Activated CD4-positive, CD25-positive, alpha-beta regulatory T cell treated with anti-CD3 and anti-CD28 coated beads, Interleukin-2, amount 50 U/mL, for 24 hours (primary cell): ENCODE data around the gene SRCIN1.

Source experiments
- ATAC-seq, 2 donors: fragments of 150-1000 bp; cut with Tn5 transposase; one replicate each; pipeline ENCODE4 v1.10.0; 2021; ENCODE audit warnings: mild to moderate bottlenecking in 1 of 2, moderate library complexity in 1 of 2

Gene SRCIN1

DNA sequence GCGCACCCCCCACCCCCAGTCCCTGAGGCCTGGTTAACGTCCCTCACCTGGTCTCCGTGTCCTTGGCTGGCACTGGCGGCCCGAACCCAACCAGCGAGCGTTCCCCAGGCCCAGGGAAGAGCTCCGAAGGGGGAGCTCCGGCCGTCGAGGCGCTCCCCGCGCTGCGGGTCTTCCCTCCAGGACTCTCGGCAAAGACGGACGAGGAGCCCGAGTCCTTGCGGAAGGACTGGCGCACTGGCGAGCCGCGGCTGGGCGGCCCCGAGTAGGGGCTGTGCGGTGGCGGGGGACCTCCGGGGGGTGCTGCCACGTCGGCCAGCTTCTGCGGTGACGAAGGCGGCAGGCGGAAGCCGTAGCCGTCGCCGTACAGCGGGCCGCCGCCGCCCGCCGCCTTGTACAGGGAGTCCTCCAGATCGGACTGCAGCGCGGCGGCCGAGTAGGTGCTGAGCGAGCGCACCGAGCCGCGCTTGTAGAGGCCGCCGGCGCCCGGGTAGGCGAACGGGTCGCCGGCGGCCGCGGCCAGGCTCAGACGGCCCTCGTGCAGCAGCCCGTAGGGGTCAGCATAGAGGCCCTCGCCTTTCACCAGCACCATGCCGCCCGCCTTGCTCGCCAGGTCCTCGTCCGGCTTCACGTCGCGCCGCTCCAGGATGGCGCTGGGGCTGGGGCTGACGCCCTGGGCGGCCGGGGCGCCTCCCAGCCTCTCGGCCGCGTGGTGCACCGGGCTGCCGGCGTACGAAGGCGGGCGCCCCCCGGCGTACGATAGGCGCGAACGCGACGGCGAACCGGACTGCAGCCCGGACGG lies 44.1 kb downstream of the SRCIN1 start:
- ATAC-seq, result no peak

DNA sequence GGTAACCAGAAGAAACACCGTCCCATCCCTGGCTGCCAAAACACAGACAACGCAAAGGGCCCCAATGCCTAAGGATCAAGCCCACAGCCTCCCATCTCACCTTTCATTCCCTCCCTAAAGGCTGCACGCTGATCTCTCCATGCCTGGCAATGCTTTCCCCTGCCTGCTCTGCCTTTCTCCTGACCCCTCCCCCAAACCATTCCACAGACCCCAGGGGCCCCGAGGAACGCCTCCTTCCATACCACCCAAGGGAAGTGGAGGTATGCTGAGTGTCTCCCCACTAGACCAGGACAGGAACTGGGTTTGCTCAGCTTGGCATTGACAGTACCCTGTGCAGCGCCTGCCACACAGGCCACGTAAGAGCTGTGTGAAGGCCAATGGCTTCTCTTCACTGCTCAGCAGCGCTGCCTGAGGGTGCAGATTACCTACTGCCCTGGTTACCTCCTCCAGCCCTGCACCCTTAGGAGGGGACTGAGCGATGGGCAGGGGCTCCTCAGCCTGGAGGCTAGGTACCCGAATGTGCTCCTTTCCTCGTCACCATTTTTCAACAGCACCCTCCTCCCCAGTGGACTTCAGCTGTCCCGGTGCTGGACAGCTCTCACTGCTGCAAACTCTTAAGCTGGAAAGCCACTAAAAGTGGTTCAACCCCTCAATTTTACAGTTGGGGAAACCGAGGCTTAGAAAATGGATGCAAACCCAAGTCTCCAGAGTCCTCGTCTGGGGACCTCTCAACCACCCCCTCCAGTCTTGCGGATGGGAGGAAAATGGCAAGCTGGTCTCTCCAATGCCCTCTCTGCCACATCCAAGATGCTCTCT lies 45.0 kb downstream of the SRCIN1 start:
- ATAC-seq, result no peak

DNA sequence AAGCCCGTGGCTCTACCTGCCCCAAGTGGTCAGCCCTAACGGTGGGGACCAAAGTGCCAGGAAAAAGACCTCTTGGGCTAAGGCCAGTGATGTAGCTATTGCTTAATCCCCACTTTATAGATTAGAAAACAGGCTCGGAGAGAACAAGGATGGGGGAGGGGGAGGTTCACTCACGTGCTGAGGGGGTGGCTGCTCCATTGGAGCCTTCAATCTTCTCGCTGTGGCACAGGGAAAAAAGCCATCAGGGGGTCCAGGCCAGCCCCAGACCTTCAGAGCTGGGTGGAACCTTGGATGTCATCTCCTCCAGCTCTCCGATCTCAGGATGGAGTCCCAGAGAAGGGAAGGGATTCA lies 45.9 kb downstream of the SRCIN1 start:
- ATAC-seq, result no peak

DNA sequence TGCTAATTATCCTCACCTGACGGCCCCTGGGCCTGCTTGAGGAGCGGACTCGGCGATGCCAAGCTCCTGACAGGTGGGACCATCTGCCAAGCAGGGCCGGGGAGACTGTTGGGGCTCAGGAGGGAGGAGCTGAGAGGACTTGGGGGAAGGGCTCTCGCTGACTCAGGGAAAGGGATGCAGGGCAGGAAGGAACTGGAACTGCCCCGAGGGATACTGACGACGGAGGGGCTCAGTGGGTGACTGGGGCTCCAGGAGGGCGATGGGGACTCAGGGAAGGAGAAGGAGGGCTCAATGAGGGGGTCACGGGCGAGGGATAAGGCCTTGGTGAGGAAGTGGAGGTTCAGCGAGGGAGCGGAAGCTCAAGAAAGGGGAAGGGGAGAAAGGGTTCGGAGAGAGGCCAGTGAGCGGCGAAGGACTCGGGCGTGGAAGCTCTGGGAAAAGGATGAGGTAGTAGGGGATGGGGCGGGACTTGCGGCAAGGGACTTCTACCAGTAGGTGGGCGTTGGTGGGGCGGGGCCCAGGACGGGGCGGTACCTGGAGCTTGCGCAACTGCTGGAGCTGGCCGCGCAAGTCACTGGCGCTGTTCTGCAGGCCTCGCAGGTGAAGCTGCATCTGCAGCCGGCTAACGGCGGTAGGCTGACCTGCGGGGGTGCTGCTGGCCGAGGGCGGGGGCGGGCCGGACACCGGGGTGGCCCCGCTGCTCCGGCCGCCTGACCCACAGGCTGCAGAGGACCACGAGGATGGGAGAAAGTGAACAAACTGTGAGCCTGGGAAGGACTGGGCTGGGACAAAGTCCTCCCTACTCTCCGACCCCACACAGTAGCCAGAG lies 46.5 kb downstream of the SRCIN1 start:
- peak; percentile 76 for ATAC-seq

DNA sequence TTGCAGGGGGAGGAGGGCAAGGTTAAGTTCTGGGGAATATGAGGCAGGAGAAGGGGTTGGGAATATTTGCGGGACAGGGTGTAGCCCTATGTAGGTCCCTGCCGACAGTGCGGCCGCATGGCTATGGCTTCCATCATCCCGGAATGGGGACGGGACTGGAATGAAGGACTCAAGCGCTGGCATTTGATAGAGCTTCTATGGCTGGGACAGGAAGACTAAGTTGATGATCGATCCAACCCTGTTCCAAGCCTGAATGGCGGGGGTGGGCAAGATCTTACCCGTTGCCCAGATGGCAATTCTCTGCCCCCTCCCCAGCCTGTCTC lies 47.1 kb downstream of the SRCIN1 start:
- ATAC-seq, result peak; percentile 8 to 21

DNA sequence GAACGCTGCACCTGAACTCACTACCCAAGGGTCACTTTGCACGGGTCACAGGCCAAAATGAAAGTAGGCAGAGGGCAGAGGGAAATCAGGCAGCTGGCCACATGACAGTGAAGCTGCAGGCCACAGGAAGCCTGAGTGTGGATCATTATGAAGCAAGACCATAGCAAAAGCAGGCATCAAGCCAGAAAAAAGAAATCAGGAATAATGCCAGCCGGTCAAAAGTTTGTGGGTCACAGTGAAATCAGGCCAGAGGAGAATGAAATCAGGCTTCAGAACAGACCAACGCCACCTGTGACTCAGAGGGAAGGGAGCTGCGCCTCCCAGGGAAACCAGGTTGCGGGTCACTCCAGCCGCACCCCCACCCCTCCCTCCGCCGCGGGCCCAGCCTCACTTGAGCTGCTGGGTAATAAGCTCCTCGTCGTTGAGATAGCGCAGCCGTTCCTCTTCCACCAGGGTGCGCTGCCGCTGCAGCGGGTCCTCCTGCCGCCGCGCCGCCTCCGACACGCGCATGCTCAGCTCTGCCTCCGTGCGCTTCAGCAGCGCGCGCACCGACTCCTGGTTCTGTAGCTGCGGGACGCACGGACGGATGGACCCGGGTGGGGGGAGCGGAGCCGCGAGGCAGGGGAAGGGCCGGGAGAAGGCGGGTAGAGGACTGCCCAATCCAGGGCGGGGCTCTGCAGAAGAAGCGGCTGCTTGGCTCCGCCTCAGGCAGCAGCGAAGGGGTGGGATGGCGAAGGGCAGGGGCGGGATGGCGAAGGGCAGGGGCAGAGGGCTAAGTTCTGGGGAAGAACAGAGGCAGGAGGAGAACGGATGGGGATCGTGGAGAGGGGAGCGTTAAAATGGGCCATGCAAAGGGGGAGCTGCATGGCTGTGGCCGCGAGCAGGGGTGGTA lies 47.7 kb downstream of the SRCIN1 start:
- ATAC-seq, result peak; percentile 74 to 81

DNA sequence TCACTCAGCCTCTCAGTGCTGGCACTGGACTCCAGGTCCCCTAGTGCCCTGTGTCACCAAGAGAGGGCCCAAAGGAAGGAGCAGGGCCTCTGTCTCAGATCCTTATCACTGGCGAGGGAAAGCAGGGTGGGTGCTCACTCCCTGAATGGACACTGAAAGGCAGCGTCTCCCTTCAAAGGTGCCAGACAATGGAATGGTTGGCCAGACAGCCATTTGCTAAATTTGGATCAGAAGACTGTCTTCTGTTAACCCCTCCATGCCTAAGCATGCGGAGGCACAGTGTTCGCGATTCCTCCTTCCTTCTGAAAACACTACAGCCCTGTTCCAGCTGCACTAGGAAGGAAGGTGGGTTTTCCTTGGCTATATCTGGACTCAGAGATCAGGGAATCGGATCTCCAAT lies 48.4 kb downstream of the SRCIN1 start:
- ATAC-seq, result no peak

DNA sequence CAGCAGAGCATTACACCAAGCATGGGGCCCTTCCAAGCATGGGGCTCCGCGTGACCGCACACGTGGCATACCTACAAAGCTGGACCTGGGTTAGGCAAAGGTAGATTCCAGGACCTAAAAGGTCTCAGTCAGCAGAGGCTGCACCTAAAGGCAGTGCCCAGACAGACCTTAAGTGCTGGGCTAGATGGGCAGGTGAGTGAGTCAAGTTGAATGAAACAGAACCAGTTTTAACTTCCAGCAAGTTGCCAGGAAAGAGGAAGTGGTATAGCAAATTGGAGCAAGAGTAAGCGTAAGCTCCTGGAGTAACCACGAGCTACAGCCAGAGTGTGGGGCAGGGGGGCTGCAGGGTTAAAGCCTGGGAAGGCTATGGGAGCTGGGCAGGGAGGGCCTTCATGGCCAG lies 49.5 kb downstream of the SRCIN1 start:
- no peak for ATAC-seq

DNA sequence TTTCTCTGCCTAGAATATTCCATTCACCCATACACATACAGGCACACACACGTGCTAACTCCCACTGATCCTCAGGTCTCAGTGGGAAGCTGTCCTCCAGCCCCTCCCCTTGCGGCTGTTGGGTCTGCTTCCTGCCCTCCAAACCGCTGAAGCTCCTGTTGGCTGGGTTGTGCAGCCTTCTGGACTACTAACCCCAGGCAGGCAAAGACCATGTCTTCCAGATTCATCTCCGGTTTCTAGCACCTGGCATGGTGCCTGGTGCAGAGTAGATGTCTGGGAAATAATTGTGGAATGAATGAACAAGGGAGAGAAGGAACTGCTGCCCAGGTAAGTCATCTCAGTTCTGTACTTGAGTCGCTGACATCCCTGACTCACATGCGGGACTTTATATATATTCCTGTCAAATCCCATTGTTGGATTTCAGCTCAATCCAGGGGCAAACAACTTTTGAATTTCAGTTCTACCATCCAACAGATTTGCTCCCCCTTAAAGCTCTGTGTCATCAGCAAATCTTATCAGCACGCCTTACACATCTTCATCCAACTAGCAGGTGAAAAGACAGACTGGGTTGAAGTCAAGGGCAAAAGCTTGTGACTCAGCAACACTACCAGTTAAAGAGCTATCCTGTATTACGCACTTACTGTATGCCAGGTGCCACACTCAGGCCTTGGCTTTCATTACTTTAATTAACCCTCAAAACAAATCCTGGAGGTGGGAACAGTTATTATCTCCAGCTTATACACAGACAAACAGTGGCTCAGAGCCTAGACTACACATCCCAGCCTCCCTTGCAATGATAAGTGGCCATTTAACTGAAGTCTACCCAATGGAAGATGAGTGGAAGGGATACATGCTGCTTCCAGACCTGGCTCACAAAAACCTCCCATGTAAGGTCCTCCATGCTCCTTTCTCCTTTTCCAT lies 51.1 kb downstream of the SRCIN1 start:
- no peak for ATAC-seq

DNA sequence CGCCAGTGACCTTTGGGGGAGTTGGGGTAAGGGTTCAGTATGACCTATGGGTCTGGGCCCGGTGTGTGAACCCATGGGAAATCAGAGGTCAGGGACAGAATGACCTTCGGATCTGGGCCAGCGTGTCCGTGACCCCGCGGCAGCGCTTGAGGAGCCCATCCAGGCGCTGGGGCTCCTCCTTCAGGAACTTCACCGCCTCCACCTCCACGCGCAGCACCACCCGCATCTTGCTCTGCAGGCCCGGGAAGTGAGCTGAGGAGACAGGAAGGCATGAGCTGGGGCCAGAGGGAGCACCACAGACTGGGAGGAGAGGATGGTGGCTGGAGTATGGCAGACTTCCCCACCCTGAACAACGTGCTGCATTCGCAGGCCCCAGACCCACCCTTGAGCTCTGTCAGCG lies 53.4 kb downstream of the SRCIN1 start:
- no peak for ATAC-seq

DNA sequence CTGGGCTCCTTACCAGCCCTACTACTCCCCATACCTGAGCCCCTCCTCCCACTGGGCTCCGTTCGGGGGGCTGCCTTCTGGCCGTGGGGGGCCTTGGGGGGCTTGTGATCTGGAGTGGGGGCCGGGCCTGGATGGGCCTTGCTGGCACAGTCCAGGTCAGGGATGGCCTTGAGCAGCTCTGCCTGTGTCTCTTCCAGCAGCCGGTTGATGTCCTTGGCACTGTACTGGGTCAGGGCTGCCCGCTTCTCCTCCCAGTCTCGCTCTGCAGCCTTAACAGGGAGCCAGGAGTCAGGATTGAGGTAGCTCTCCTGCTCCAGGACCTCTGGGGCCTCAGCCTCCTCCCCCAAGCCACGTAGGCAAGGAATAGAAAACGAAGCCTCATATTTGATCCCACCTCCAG lies 54.6 kb downstream of the SRCIN1 start:
- no peak for ATAC-seq

DNA sequence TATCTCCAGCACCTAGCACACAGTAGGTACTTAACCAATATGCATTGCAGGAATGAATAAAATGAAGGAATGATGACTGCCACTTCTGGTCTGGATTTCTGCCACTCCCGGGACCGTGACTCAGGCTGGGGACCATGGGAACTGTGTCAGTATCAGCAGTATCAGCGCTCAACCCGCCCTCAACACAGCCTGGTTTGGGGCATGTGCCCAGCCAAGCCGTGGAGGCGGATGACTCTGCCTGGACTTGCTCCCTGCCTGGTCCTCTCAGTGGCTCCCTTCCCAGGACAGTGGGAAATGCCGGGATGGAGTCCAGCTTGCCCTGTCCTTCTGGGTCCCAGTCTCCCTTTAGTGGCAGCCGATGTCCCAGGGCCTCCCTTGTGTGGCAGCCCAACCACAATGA lies 55.1 kb downstream of the SRCIN1 start:
- no peak for ATAC-seq

DNA sequence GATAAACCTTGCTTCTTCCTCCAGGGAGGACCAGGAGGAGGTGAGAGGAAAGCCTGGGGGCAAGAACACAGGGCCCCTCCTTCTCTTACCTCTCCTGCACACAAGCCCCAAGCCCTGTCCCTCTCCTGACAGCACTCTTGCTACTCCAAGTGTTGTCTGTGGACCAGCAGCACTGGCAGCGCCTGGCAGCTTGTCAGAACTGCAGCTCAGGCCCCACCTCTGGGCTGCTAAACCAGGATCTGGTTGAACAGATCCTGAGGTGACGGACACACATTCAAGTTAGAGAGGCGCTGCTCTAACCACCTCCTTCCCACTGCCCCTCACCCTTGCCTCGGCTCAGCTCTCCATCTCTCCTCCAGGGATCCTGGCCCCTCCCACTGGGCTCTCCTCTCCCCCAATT lies 56.5 kb downstream of the SRCIN1 start:
- no peak for ATAC-seq

DNA sequence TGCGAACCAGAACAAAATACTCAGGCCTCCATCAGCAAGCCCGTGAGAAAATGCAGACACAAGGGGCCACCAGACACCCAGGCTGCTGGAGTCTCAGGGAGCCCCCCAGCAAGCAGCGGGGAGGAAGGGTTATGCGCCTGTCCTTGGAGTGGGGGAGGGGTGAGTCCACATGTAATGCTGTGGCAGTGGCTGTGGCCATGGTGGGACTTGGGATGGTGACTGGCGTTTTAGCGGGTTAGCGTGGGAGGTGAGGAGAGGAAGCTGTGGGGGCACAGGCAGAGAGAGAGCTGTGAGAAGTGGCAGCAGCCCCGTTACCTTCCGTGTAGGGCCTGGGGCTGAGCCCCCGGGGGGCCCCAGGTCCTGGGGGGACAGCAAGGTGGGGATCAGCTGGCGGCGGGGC lies 58.3 kb downstream of the SRCIN1 start:
- ATAC-seq, result no peak

DNA sequence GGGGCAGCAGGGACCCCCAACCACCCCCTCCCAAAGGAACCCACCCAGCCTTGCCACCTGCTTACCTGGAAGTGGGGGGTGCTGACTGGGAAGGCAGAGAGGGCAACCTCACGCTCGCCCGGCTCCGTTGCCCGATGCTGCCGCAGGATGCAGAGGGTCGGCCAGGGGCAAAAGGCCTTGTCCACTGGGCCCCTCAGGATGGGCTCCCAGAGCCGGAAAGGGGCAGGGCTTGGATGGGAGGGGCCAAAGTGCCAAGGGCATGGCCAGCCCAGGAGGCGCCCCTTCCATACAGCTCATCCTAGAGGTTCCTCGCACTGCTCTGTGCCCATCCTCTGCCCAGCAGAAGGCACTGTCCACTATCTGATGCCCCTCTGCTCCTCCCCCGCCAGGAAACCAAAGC lies 59.4 kb downstream of the SRCIN1 start:
- ATAC-seq, result no peak

DNA sequence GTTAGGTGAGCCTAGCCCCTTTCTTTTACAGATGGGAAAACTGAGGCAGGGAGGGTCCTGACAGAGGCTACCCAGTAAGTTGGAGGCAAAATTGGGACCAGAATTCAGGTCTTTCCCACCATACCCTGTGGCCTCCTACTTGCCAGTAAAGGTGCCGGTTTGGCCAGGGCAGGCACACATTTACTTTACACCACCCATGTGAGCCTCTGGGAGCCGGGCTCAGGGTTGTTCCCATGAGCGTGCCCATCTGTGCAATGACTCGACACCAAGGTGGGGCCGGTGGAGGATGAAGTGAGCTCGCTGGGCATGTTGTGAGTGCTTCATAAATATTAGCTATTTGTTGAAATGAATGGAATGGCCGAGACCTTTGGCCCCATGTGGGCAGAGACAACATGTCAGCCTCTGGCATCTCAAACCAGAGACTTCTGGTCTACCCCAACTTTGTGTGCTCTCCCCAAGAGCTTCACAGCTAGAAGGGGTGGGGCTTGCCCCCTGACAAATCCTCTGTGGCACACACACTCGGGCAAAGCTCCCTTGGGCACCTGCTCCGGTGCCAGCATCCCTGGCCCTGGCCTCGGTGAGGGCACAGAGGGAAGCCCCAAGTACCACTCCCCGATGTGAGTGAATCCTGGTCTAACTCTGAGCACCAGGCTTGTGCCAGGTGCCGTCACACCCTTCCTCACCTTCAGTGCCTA lies 60.1 kb downstream of the SRCIN1 start:
- ATAC-seq, result no peak

DNA sequence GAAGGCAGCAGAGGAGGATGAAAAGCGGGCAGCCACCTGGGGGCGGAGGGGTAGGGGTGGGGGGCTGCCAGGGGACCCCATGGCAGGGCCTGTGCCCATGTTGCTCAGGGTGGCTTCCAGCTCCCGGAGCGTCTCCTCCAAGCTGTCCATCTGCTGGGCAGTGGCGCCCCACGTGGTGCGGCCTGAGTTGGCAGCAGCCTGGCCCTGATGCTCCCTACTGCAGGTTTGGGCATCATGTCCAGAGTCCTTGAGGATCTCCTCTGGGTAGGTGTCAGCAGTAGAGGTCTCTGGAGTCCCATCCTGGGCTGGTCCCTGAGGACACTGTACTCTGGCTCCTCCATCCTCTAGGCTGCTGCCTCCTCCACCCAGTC lies 60.9 kb downstream of the SRCIN1 start:
- ATAC-seq, result no peak

DNA sequence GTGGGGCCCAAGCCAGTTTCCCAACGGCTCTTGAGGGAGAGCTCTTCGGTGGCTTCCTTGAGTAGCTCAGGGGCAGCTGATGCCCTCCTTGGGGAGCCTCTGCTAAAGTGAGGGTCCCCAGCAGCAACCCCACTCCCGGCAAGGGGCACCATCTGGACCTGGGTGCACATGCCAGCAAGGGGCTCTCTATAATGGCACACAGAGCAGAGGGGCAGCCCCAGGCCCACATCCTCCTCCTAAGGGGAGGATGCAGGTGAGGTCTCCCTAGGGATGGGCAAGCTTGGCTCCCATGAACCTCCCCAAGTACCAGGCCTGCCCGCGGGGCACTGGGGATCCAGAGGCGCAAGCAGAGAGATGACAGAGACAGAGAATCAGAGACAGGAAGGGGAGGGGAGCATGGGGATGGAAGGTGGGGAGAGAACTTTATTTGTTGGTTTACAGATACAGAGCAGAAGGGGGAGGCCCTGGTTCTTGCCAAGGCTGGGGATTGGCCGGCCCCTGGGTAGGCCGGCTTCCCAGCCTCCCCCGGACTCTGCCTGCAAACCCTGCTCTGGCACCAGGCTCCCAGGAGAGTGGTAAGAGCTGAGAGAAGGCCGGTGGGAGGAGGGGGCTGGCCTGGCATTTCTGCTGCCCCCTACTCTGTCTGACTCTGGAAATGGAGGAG lies 61.4 kb downstream of the SRCIN1 start:
- ATAC-seq, result no peak

DNA sequence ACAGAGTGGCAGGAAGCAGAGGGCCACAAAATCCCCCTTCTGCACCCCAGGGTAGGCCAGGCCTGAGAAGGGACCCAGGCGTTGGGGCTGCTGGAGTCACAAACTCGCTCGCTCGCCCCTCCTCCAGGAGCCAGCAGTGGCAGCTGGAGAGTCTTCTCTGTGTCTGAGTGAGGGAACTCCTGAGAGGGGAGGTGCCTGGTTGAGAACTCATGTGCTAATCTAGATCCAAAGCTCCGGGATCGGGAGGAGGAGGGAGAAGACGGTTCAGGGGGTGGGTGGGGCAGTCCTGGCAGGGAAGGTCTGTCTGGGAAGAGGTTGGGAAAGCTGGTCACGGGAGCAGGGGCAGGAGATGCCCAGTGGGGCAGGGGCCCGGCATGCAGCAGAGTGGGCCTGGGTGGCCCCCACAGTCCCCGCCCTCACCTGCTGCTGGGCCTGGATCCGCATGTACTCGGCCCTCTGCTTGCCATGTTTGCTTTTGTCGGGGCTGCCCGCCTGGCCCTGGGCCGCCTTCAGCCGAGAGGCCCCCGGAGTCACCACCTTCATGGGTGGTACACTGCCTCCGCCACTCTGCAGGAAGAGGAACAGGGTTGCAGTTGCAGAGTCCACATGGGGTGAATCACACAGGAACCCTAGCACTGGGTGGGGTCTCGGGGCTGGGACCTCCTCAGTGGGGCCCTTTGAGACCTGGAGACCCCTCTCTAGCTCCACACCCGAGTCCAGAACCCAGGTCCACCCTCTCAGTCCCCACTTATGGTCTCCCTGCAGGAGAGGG lies 62.2 kb downstream of the SRCIN1 start:
- no peak for ATAC-seq
